ENCODE measurements around the gene MYB.

The MYB gene

DNA sequence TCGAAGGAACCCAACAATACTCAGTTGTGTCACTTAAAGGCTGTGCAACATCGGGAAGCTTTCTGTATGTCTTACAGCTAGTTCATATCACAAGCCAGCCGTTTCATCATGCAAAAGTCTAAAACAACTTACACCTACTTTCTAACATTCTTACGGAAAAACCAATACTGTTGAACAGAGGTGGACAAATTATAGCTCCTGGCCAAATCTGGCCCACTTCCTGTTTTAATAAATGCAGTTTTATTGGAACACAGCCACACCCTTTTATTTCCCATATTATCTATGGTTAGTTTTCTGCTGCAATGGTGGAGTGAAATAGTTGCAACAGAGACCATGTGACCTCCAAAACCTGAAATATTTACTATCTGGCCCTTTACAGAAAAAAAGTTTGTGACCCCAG, 46.6 kb downstream of the MYB start:
- Histone ChIP-seq H3K27ac (ENCODE audit: insufficient read depth, low read length, poor library complexity, severe bottlenecking) (no peak overlapping the region), H3K27me3 (replicated peaks; ENCODE audit: control insufficient read depth, insufficient read depth, low read length, poor library complexity, severe bottlenecking) (no peaks in the 10 kb centered on the region), H3K4me3 (ENCODE audit: insufficient read depth, low read depth, low read length, poor library complexity, severe bottlenecking) (no peak overlapping the region), H3K36me3 (ENCODE audit: control insufficient read depth, insufficient read depth, low read length) (no peaks in the 10 kb centered on the region), H3K4me1 (ENCODE audit: control insufficient read depth, insufficient read depth, low read length, poor library complexity, severe bottlenecking) (no peaks in the 10 kb centered on the region), H3K9me3 (ENCODE audit: control insufficient read depth, low read length) (no peaks in the 10 kb centered on the region)
- no peak for DNase-seq

GRCh38 chr6:135228486-135228885, 47.4 kb downstream of the MYB start:
- Histone ChIP-seq H3K4me3 (ENCODE audit: insufficient read depth, low read depth, low read length, poor library complexity, severe bottlenecking) (no peak overlapping the region), H3K9me3 (ENCODE audit: control insufficient read depth, low read length) (no peaks in the 10 kb centered on the region), H3K36me3 (ENCODE audit: control insufficient read depth, insufficient read depth, low read length) (no peaks in the 10 kb centered on the region), H3K4me1 (ENCODE audit: control insufficient read depth, insufficient read depth, low read length, poor library complexity, severe bottlenecking) (no peaks in the 10 kb centered on the region), H3K27ac (ENCODE audit: insufficient read depth, low read length, poor library complexity, severe bottlenecking) (no peak overlapping the region), H3K27me3 (replicated peaks; ENCODE audit: control insufficient read depth, insufficient read depth, low read length, poor library complexity, severe bottlenecking) (no peaks in the 10 kb centered on the region)
- DNase-seq = no peak

GRCh38 chr6:135229996-135230395, 48.9 kb downstream of the MYB start:
- Histone ChIP-seq H3K4me1 (ENCODE audit: control insufficient read depth, insufficient read depth, low read length, poor library complexity, severe bottlenecking) (no peaks in the 10 kb centered on the region), H3K9me3 (ENCODE audit: control insufficient read depth, low read length) (no peaks in the 10 kb centered on the region)
- DNase-seq = no peak

GRCh38 chr6:135230711-135231468, 49.8 kb downstream of the MYB start:
- DNase-seq = no peak
- H3K4me1 ChIP-seq (ENCODE audit: control insufficient read depth, insufficient read depth, low read length, poor library complexity, severe bottlenecking) = no peaks in the 10 kb centered on the region
- no peak overlapping the region for H3K27ac ChIP-seq (ENCODE audit: insufficient read depth, low read length, poor library complexity, severe bottlenecking)
- H3K9me3 ChIP-seq (ENCODE audit: control insufficient read depth, low read length) = no peaks in the 10 kb centered on the region
- no peaks in the 10 kb centered on the region for H3K36me3 ChIP-seq (ENCODE audit: control insufficient read depth, insufficient read depth, low read length)
- H3K4me3 ChIP-seq (ENCODE audit: insufficient read depth, low read depth, low read length, poor library complexity, severe bottlenecking) = no peak overlapping the region
- H3K27me3 ChIP-seq (replicated peaks; ENCODE audit: control insufficient read depth, insufficient read depth, low read length, poor library complexity, severe bottlenecking) = no peaks in the 10 kb centered on the region

More at GRCh38 chr6:135229996-135230395, 48.9 kb downstream of the MYB start:
- no peak overlapping the region for H3K27ac ChIP-seq (ENCODE audit: insufficient read depth, low read length, poor library complexity, severe bottlenecking)
- no peaks in the 10 kb centered on the region for H3K36me3 ChIP-seq (ENCODE audit: control insufficient read depth, insufficient read depth, low read length)
- no peaks in the 10 kb centered on the region for H3K27me3 ChIP-seq (replicated peaks; ENCODE audit: control insufficient read depth, insufficient read depth, low read length, poor library complexity, severe bottlenecking)
- H3K4me3 ChIP-seq (ENCODE audit: insufficient read depth, low read depth, low read length, poor library complexity, severe bottlenecking) = no peak overlapping the region

GRCh38 chr6:135231469-135231844, 50.3 kb downstream of the MYB start:
- Histone ChIP-seq H3K4me1 (ENCODE audit: control insufficient read depth, insufficient read depth, low read length, poor library complexity, severe bottlenecking) (no peaks in the 10 kb centered on the region), H3K36me3 (ENCODE audit: control insufficient read depth, insufficient read depth, low read length) (no peaks in the 10 kb centered on the region), H3K9me3 (ENCODE audit: control insufficient read depth, low read length) (no peaks in the 10 kb centered on the region), H3K27ac (ENCODE audit: insufficient read depth, low read length, poor library complexity, severe bottlenecking) (no peak overlapping the region), H3K4me3 (ENCODE audit: insufficient read depth, low read depth, low read length, poor library complexity, severe bottlenecking) (no peak overlapping the region), H3K27me3 (replicated peaks; ENCODE audit: control insufficient read depth, insufficient read depth, low read length, poor library complexity, severe bottlenecking) (no peaks in the 10 kb centered on the region)
- no peak for DNase-seq

- DNase-seq = no peak
- H3K27ac ChIP-seq (ENCODE audit: insufficient read depth, low read length, poor library complexity, severe bottlenecking) = no peak overlapping the region
- H3K4me1 ChIP-seq (ENCODE audit: control insufficient read depth, insufficient read depth, low read length, poor library complexity, severe bottlenecking) = no peaks in the 10 kb centered on the region
Observed at GRCh38 chr6:135233686-135234491, 52.8 kb downstream of the MYB start.

GRCh38 chr6:135234492-135234780, 53.3 kb downstream of the MYB start:
- Histone ChIP-seq H3K4me3 (ENCODE audit: insufficient read depth, low read depth, low read length, poor library complexity, severe bottlenecking) (no peak overlapping the region), H3K4me1 (ENCODE audit: control insufficient read depth, insufficient read depth, low read length, poor library complexity, severe bottlenecking) (no peaks in the 10 kb centered on the region), H3K27me3 (replicated peaks; ENCODE audit: control insufficient read depth, insufficient read depth, low read length, poor library complexity, severe bottlenecking) (no peaks in the 10 kb centered on the region), H3K27ac (ENCODE audit: insufficient read depth, low read length, poor library complexity, severe bottlenecking) (no peak overlapping the region), H3K36me3 (ENCODE audit: control insufficient read depth, insufficient read depth, low read length) (no peaks in the 10 kb centered on the region), H3K9me3 (ENCODE audit: control insufficient read depth, low read length) (no peaks in the 10 kb centered on the region)
- no peak for DNase-seq

More at GRCh38 chr6:135233686-135234491, 52.8 kb downstream of the MYB start:
- Histone ChIP-seq H3K27me3 (replicated peaks; ENCODE audit: control insufficient read depth, insufficient read depth, low read length, poor library complexity, severe bottlenecking) (no peaks in the 10 kb centered on the region), H3K36me3 (ENCODE audit: control insufficient read depth, insufficient read depth, low read length) (no peaks in the 10 kb centered on the region), H3K9me3 (ENCODE audit: control insufficient read depth, low read length) (no peaks in the 10 kb centered on the region), H3K4me3 (ENCODE audit: insufficient read depth, low read depth, low read length, poor library complexity, severe bottlenecking) (no peak overlapping the region)

DNA sequence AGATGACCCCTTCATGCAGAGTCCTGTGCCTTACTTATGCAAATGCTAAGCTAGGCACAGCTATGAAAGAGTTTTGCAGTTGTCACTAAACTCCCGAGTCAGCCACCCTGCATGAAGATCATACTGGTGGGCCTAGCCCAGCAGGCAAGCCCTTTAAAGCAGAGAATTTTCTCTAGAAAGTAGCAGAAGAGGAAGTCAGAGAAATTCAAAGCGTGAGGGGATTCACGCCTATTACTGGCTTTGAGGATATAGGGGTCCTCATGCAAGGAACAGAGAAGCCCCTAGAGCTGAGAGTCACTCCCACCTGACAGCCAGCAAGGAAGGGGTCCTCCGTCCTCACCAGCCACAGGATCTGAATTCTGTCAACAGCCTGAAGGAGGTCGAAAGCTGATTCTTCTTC, 54.6 kb downstream of the MYB start:
- Histone ChIP-seq H3K27me3 (replicated peaks; ENCODE audit: control insufficient read depth, insufficient read depth, low read length, poor library complexity, severe bottlenecking) (no peaks in the 10 kb centered on the region), H3K4me3 (ENCODE audit: insufficient read depth, low read depth, low read length, poor library complexity, severe bottlenecking) (no peak overlapping the region), H3K36me3 (ENCODE audit: control insufficient read depth, insufficient read depth, low read length) (no peaks in the 10 kb centered on the region), H3K27ac (ENCODE audit: insufficient read depth, low read length, poor library complexity, severe bottlenecking) (no peak overlapping the region), H3K9me3 (ENCODE audit: control insufficient read depth, low read length) (no peaks in the 10 kb centered on the region), H3K4me1 (ENCODE audit: control insufficient read depth, insufficient read depth, low read length, poor library complexity, severe bottlenecking) (no peaks in the 10 kb centered on the region)
- DNase-seq = no peak

DNA sequence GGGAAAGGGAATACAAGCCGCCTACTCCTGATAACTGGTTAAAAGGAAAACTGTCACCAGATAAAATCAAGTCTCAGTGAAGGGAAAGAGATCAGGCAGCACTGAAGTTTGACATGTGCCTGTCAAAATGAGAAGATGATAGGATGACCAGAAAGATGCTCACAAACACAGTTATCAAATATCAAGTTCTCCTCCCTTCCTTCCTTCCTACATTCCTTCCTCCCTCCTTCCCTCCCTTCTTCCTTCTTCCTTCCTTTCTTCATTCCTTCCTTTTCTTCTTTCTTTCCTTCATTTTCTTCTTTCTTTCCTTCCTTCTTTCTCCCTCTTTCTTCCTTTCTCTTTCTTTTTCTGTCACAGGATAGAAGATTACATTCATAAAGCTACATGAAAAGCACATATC, 55.2 kb downstream of the MYB start:
- no peaks in the 10 kb centered on the region for H3K4me1 ChIP-seq (ENCODE audit: control insufficient read depth, insufficient read depth, low read length, poor library complexity, severe bottlenecking)
- H3K27me3 ChIP-seq (replicated peaks; ENCODE audit: control insufficient read depth, insufficient read depth, low read length, poor library complexity, severe bottlenecking) = no peaks in the 10 kb centered on the region
- no peaks in the 10 kb centered on the region for H3K36me3 ChIP-seq (ENCODE audit: control insufficient read depth, insufficient read depth, low read length)
- H3K27ac ChIP-seq (ENCODE audit: insufficient read depth, low read length, poor library complexity, severe bottlenecking) = no peak overlapping the region
- no peak for DNase-seq
- H3K4me3 ChIP-seq (ENCODE audit: insufficient read depth, low read depth, low read length, poor library complexity, severe bottlenecking) = no peak overlapping the region
- no peaks in the 10 kb centered on the region for H3K9me3 ChIP-seq (ENCODE audit: control insufficient read depth, low read length)

GRCh38 chr6:135236732-135237131, 55.6 kb downstream of the MYB start:
- no peaks in the 10 kb centered on the region for H3K27me3 ChIP-seq (replicated peaks; ENCODE audit: control insufficient read depth, insufficient read depth, low read length, poor library complexity, severe bottlenecking)
- no peak overlapping the region for H3K4me3 ChIP-seq (ENCODE audit: insufficient read depth, low read depth, low read length, poor library complexity, severe bottlenecking)
- no peak overlapping the region for H3K27ac ChIP-seq (ENCODE audit: insufficient read depth, low read length, poor library complexity, severe bottlenecking)
- H3K4me1 ChIP-seq (ENCODE audit: control insufficient read depth, insufficient read depth, low read length, poor library complexity, severe bottlenecking) = no peaks in the 10 kb centered on the region
- DNase-seq = no peak
- no peaks in the 10 kb centered on the region for H3K9me3 ChIP-seq (ENCODE audit: control insufficient read depth, low read length)
- H3K36me3 ChIP-seq (ENCODE audit: control insufficient read depth, insufficient read depth, low read length) = no peaks in the 10 kb centered on the region

Data from effector memory CD4-positive, alpha-beta T cell (primary cell).